ENCODE data around the gene ZNF672. TPM values are rescaled to one million over a fixed set of nuclear protein-coding genes. Genes with fewer than 3 reads are reported as not detected.
A peak's percentile ranks its signal among the peaks of the same experiment; 100 is the strongest.

Gene ZNF672
- total and polyA plus RNA-seq, 2 of the 13 experiments (the other 11 are each of a cell fraction or from before 2014, with no cell fraction given), result 17.2 to 22.9 TPM

DNA sequence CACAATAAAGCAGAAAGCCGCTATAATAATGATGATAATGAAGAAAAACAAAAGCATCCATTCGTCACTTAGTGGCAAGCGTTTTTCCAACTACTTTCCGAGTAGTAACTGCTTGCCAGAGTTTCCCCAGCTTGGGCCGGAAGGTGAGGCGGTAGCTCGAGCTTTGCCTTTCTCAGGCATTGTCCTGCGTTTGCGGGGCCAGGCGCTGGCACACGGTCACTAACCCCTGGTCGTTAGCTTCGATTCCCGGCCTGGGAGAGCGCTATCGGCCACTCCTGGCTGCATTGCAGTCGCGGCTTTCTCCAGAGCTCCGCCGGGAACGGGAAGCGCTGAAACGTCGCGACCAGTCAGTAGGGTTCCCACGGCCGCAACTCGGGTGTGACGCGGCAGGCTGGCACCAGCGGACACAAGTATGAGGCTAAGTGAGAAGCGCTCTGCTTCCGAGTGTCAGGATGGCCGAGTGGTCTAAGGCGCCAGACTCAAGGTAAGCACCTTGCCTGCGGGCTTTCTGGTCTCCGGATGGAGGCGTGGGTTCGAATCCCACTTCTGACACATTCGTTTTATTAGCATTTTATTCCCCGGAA is 35.5 kb downstream of the ZNF672 start (continued):
- TF ChIP-seq, protein P1, sequence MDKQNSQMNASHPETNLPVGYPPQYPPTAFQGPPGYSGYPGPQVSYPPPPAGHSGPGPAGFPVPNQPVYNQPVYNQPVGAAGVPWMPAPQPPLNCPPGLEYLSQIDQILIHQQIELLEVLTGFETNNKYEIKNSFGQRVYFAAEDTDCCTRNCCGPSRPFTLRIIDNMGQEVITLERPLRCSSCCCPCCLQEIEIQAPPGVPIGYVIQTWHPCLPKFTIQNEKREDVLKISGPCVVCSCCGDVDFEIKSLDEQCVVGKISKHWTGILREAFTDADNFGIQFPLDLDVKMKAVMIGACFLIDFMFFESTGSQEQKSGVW (CRISPR knock-in tag; IDR thresholded peaks at IDR 0.05; ENCODE audit: borderline replicate concordance), result no peak
- no peak for TF ChIP-seq ZNF562 (CRISPR knock-in tag; IDR thresholded peaks at IDR 0.05; ENCODE audit: borderline replicate concordance)
- TF ChIP-seq ZNF614 (CRISPR knock-in tag; IDR thresholded peaks at IDR 0.05; ENCODE audit: borderline replicate concordance), result no peak
- TF ChIP-seq HDAC1 (CRISPR knock-in tag; IDR thresholded peaks at IDR 0.05), result no peak
- TF ChIP-seq TAF15 (IDR thresholded peaks at IDR 0.05; ENCODE audit: low read depth, low read length, poor library complexity, severe bottlenecking), result no peak
- no peak for TF ChIP-seq FLYWCH1 (CRISPR knock-in tag; IDR thresholded peaks at IDR 0.05)
- peak; percentile 18; the same call in 1 of the 2 replicates for TF ChIP-seq ZBTB38 (CRISPR knock-in tag; IDR thresholded peaks at IDR 0.05)
- TF ChIP-seq ONECUT2 (CRISPR knock-in tag; IDR thresholded peaks at IDR 0.05), result no peak
- TF ChIP-seq, protein P2, sequence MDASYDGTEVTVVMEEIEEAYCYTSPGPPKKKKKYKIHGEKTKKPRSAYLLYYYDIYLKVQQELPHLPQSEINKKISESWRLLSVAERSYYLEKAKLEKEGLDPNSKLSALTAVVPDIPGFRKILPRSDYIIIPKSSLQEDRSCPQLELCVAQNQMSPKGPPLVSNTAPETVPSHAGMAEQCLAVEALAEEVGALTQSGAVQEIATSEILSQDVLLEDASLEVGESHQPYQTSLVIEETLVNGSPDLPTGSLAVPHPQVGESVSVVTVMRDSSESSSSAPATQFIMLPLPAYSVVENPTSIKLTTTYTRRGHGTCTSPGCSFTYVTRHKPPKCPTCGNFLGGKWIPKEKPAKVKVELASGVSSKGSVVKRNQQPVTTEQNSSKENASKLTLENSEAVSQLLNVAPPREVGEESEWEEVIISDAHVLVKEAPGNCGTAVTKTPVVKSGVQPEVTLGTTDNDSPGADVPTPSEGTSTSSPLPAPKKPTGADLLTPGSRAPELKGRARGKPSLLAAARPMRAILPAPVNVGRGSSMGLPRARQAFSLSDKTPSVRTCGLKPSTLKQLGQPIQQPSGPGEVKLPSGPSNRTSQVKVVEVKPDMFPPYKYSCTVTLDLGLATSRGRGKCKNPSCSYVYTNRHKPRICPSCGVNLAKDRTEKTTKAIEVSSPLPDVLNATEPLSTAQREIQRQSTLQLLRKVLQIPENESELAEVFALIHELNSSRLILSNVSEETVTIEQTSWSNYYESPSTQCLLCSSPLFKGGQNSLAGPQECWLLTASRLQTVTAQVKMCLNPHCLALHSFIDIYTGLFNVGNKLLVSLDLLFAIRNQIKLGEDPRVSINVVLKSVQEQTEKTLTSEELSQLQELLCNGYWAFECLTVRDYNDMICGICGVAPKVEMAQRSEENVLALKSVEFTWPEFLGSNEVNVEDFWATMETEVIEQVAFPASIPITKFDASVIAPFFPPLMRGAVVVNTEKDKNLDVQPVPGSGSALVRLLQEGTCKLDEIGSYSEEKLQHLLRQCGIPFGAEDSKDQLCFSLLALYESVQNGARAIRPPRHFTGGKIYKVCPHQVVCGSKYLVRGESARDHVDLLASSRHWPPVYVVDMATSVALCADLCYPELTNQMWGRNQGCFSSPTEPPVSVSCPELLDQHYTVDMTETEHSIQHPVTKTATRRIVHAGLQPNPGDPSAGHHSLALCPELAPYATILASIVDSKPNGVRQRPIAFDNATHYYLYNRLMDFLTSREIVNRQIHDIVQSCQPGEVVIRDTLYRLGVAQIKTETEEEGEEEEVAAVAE (CRISPR knock-in tag; IDR thresholded peaks at IDR 0.05; ENCODE audit: borderline replicate concordance), result peak; percentile 67
- no peak for TF ChIP-seq ZNF879 (CRISPR knock-in tag; IDR thresholded peaks at IDR 0.05)
- TF ChIP-seq MBNL3 (CRISPR knock-in tag; conservative IDR thresholded peaks at IDR 0.05), result no peak
- TF ChIP-seq ZNF850 (CRISPR knock-in tag; conservative IDR thresholded peaks at IDR 0.05), result no peak
- no peak for TF ChIP-seq FOXK2 (IDR thresholded peaks at IDR 0.05)
- no peak; the same call in none of the 2 replicates for TF ChIP-seq ETV5 (CRISPR knock-in tag; IDR thresholded peaks at IDR 0.05; ENCODE audit: borderline replicate concordance)
- no peak for TF ChIP-seq MZF1 (CRISPR knock-in tag; IDR thresholded peaks at IDR 0.05; ENCODE audit: borderline replicate concordance)
- no peak for TF ChIP-seq MBD4 (IDR thresholded peaks at IDR 0.05; ENCODE audit: borderline replicate concordance, low read length)
- TF ChIP-seq, protein P3, sequence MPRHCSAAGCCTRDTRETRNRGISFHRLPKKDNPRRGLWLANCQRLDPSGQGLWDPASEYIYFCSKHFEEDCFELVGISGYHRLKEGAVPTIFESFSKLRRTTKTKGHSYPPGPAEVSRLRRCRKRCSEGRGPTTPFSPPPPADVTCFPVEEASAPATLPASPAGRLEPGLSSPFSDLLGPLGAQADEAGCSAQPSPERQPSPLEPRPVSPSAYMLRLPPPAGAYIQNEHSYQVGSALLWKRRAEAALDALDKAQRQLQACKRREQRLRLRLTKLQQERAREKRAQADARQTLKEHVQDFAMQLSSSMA (CRISPR knock-in tag; IDR thresholded peaks at IDR 0.05), result 0 out of 2 replicates have a peak, but pooled peaks have one; percentile 50
- no peak for TF ChIP-seq ZFP41 (CRISPR knock-in tag; IDR thresholded peaks at IDR 0.05; ENCODE audit: borderline replicate concordance)
- no peak for TF ChIP-seq ZNF652 (CRISPR knock-in tag; IDR thresholded peaks at IDR 0.05; ENCODE audit: borderline replicate concordance, low read depth)
- TF ChIP-seq MED1 (CRISPR knock-in tag; IDR thresholded peaks at IDR 0.05), result peak; percentile 66
- peak; percentile 90; the same call in 1 of the 2 replicates for TF ChIP-seq SNAI1 (CRISPR knock-in tag; IDR thresholded peaks at IDR 0.05; ENCODE audit: borderline replicate concordance)
- TF ChIP-seq, protein P4, sequence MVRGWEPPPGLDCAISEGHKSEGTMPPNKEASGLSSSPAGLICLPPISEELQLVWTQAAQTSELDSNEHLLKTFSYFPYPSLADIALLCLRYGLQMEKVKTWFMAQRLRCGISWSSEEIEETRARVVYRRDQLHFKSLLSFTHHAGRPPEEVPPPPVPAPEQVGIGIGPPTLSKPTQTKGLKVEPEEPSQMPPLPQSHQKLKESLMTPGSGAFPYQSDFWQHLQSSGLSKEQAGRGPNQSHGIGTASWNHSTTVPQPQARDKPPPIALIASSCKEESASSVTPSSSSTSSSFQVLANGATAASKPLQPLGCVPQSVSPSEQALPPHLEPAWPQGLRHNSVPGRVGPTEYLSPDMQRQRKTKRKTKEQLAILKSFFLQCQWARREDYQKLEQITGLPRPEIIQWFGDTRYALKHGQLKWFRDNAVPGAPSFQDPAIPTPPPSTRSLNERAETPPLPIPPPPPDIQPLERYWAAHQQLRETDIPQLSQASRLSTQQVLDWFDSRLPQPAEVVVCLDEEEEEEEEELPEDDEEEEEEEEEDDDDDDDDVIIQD (CRISPR knock-in tag; IDR thresholded peaks at IDR 0.05; ENCODE audit: low read depth), result 0 out of 2 replicates have a peak, but pooled peaks have one; percentile 19
- TF ChIP-seq NCOA1 (CRISPR knock-in tag; IDR thresholded peaks at IDR 0.05), result peak; percentile 75; the same call in 1 of the 2 replicates

Data from HepG2 (cell line).